HPDE6-E6E7 (cell line): Measurements from ENCODE around the gene DDX4.
"Not testable (repeated sequence)": the region's sequence is repeated elsewhere in the genome, so short reads cannot be mapped to it uniquely, and the experiment has no call there.

Source experiments
- DNase-seq: peaks from one replicate; pipeline ENCODE4 v3.0.0; 2011; ENCODE audit warnings: missing footprints; ENCODE audit errors: extremely low spot score

Gene DDX4

GRCh38 chr5:55737793-55738192 lies at the start of gene DDX4:
TSS of gene DDX4 (plus strand) at chr5:55738061. CDS start at chr5:55738964, 903 bp downstream.
- DNase-seq = no peak

- no peak for DNase-seq
Measured at GRCh38 chr5:55691265-55692105, 46.4 kb upstream of the DDX4 start.

GRCh38 chr5:55692106-55692417 lies 45.8 kb upstream of the DDX4 start:
- DNase-seq = no peak

GRCh38 chr5:55692509-55692908 lies 45.4 kb upstream of the DDX4 start:
- DNase-seq = no peak

- no peak for DNase-seq
Measured at GRCh38 chr5:55694152-55694830, 43.6 kb upstream of the DDX4 start.

GRCh38 chr5:55696704-55697103 lies 41.2 kb upstream of the DDX4 start:
- not testable (repeated sequence) for DNase-seq

- no peak for DNase-seq
Measured at GRCh38 chr5:55699041-55699688, 38.7 kb upstream of the DDX4 start.

- no peak for DNase-seq
Measured at GRCh38 chr5:55700745-55701144, 37.1 kb upstream of the DDX4 start.

GRCh38 chr5:55701462-55702103 lies 36.3 kb upstream of the DDX4 start:
- DNase-seq = no peak

- no peak for DNase-seq
Measured at GRCh38 chr5:55702598-55703345, 35.1 kb upstream of the DDX4 start.

GRCh38 chr5:55706230-55706629 lies 31.6 kb upstream of the DDX4 start:
- no peak for DNase-seq

GRCh38 chr5:55708732-55709131 lies 29.1 kb upstream of the DDX4 start:
- no peak for DNase-seq

GRCh38 chr5:55711507-55712022 lies 26.3 kb upstream of the DDX4 start:
- no peak for DNase-seq

- peak; percentile 82 for DNase-seq
Measured at GRCh38 chr5:55712023-55712859, 25.6 kb upstream of the DDX4 start, which contains the start of gene SLC38A9. TSS of gene SLC38A9 (minus strand) at chr5:55712324. CDS start at chr5:55697958, 14,366 bp downstream.

GRCh38 chr5:55713871-55714270 lies 24.0 kb upstream of the DDX4 start:
- DNase-seq = no peak

GRCh38 chr5:55714339-55714738 lies 23.5 kb upstream of the DDX4 start:
- DNase-seq = no peak

- no peak for DNase-seq
Measured at GRCh38 chr5:55714749-55715148, 23.1 kb upstream of the DDX4 start.

- no peak for DNase-seq
Measured at GRCh38 chr5:55715519-55716078, 22.3 kb upstream of the DDX4 start.

- not testable (repeated sequence) for DNase-seq
Measured at GRCh38 chr5:55719026-55719425, 18.8 kb upstream of the DDX4 start.

GRCh38 chr5:55720188-55720703 lies 17.6 kb upstream of the DDX4 start:
- no peak for DNase-seq
